Neural cell (in vitro differentiated cells): ENCODE measurements around the gene HOXB4.

ENCODE experiments used
- CTCF ChIP-seq: fragments of 450-650 bp; IDR thresholded peaks from 2 replicates; pipeline ENCODE4 v1.5.1; 2014; ENCODE audit warnings: antibody characterized with exemption, mild to moderate bottlenecking, moderate library complexity; ENCODE audit not compliant: poor library complexity, severe bottlenecking
- EP300 ChIP-seq: fragments of 450-650 bp; conservative IDR thresholded peaks from 2 replicates; pipeline ENCODE4 v1.6.1; 2014; ENCODE audit warnings: antibody characterized with exemption, mild to moderate bottlenecking, moderate library complexity; ENCODE audit not compliant: poor library complexity, severe bottlenecking
- EZH2 ChIP-seq: fragments of 200-600, 300-800 bp; shearing (Covaris generic), sonication (generic); IDR thresholded peaks from 2 replicates; pipeline ENCODE4 v1.6.1; 2014; ENCODE audit warnings: antibody characterized with exemption, low read length, borderline replicate concordance, mild to moderate bottlenecking; ENCODE audit not compliant: insufficient read depth, poor library complexity, severe bottlenecking
- MXI1 ChIP-seq: fragments of 450-650 bp; conservative IDR thresholded peaks from 2 replicates; pipeline ENCODE4 v1.6.1; 2014; ENCODE audit warnings: antibody characterized with exemption, mild to moderate bottlenecking; ENCODE audit not compliant: poor library complexity, severe bottlenecking
- POLR2AphosphoS5 ChIP-seq: IDR thresholded peaks from 2 replicates; pipeline ENCODE4 v1.6.1; 2012
- RAD21 ChIP-seq: fragments of 450-650 bp; conservative IDR thresholded peaks from 2 replicates; pipeline ENCODE4 v1.6.1; 2014; ENCODE audit warnings: antibody characterized with exemption, mild to moderate bottlenecking, moderate library complexity
- REST ChIP-seq: IDR thresholded peaks from 2 replicates; pipeline ENCODE4 v1.6.1; 2012; ENCODE audit warnings: borderline replicate concordance

GRCh38 chr17:48616717-48617470, 38.7 kb upstream of the HOXB4 start:
- no peak for TF ChIP-seq REST
- no peak for TF ChIP-seq CTCF
- TF ChIP-seq EZH2: no peak
- no peak for TF ChIP-seq EP300
- no peak for TF ChIP-seq MXI1
- TF ChIP-seq RAD21: no peak
- TF ChIP-seq POLR2AphosphoS5: no peak
